Spleen (tissue), 11 donors: ENCODE results near the gene MAP2K5. TPM values are rescaled to one million over a fixed set of nuclear protein-coding genes. Genes with fewer than 3 reads are reported as not detected.

Experiments
- DNase-seq: peaks from one replicate; pipeline ENCODE4 v3.0.0-alpha.2; 2020
- H3K27ac ChIP-seq, 8 donors: fragments of 200-600 bp; sonication (generic) in 7 of 8; 1 replicate in 4 of 8; 2 replicates in 4 of 8; pipeline versions ENCODE4 v1.5.0 to v1.8.0; 2016 to 2021; ENCODE audit warnings: inconsistent platforms in 4 of 8, mild to moderate bottlenecking in 4 of 8, moderate library complexity in 1 of 8
- H3K27me3 ChIP-seq, 7 donors: fragments of 200-600 bp; sonication (generic) in 6 of 7; replicated peaks in 1 of 7; 1 replicate in 4 of 7; 2 replicates in 3 of 7; pipeline versions ENCODE4 v1.5.0 to v1.8.0; 2016 to 2021; ENCODE audit warnings: inconsistent platforms in 3 of 7, mild to moderate bottlenecking in 1 of 7
- H3K36me3 ChIP-seq, 6 donors: fragments of 200-600 bp; sonication (generic) in 5 of 6; 1 replicate in 4 of 6; 2 replicates in 2 of 6; pipeline versions ENCODE4 v1.5.0 to v1.8.0; 2016 to 2021; ENCODE audit warnings: inconsistent platforms in 2 of 6
- H3K4me1 ChIP-seq, 6 donors: fragments of 200-600 bp; sonication (generic) in 5 of 6; 1 replicate in 3 of 6; 2 replicates in 3 of 6; pipeline versions ENCODE4 v1.5.0 to v1.8.0; 2016 to 2021; ENCODE audit warnings: inconsistent platforms in 3 of 6
- H3K4me3 ChIP-seq, 8 donors: fragments of 200-600 bp; sonication (generic) in 7 of 8; 1 replicate in 4 of 8; 2 replicates in 4 of 8; pipeline versions ENCODE4 v1.5.0 to v1.8.0; 2016 to 2021; ENCODE audit warnings: inconsistent platforms in 4 of 8, mild to moderate bottlenecking in 4 of 8, moderate library complexity in 2 of 8
- H3K9me3 ChIP-seq, 8 donors: fragments of 200-600 bp; sonication (generic) in 7 of 8; 1 replicate in 4 of 8; 2 replicates in 4 of 8; pipeline versions ENCODE4 v1.5.0 to v1.8.0; 2016 to 2021; ENCODE audit warnings: inconsistent platforms in 4 of 8
- CTCF ChIP-seq, 11 experiments: fragments of 200-600 bp in 7 of 11; fragments of 450-650 bp in 4 of 11; sonication (generic) in 4 of 11; IDR thresholded peaks in 8 of 11; conservative IDR thresholded peaks in 3 of 11; 1 replicate in 7 of 11; 2 replicates in 4 of 11; pipeline versions ENCODE4 v1.4.0 to v1.8.0; 2016 to 2021; ENCODE audit warnings: antibody characterized with exemption in 11 of 11, inconsistent platforms in 4 of 11, mild to moderate bottlenecking in 1 of 11
- POLR2A ChIP-seq, 3 donors: fragments of 450-650 bp; IDR thresholded peaks; one replicate each; pipeline ENCODE4 v1.5.1; 2017; ENCODE audit warnings: antibody characterized with exemption in 3 of 3, mild to moderate bottlenecking in 1 of 3
- POLR2AphosphoS5 ChIP-seq, 3 donors: sonication (generic); formaldehyde crosslinking; IDR thresholded peaks; one replicate each; pipeline ENCODE4 v1.5.1; 2017; ENCODE audit warnings: antibody characterized with exemption in 3 of 3
- WGBS, 5 donors: extraction: QIAGEN DNeasy Blood & Tissue Kit in 3 of 5; methylation state at CpG; one replicate each; pipeline versions ENCODE4 v1.1.5 to v1.1.7; 2013 to 2018; 5-methylcytosine and 5-hydroxymethylcytosine counted together
- intact Hi-C: fragments of 100-400 bp; cut with DNase I; formaldehyde crosslinking; loops from one replicate; pipeline ENCODE4 v1.15.0; 2023; ENCODE audit warnings: low total_unique reads
- polyA plus RNA-seq, 3 donors: library from polyadenylated mRNA; stranded (reverse); fragments of 200-250 nt; gene quantifications; one replicate each; pipeline ENCODE4 v1.2.1, GENCODE V29; 2013
- small RNA-seq, 4 donors: library from RNA; depleted of rRNA; stranded (forward); fragments of <200 nt; gene quantifications; one replicate each; pipeline ENCODE3, GENCODE V24; 2016
- total RNA-seq, 7 donors: library from RNA; depleted of rRNA in 3 of 7; stranded (reverse); fragments of >200 nt in 3 of 7; fragmentation: NEBNext Ultra II Directional in 4 of 7; extraction: Animal tissue kit (Norgen Biotek cat#: 25700) in 4 of 7; gene quantifications; one replicate each; pipeline versions ENCODE4 v1.1.0 to v1.2.1, GENCODE V29; 2016 to 2021
- donor health status: healthy with polysubstance abuse.
- donor health status: DM: no; HTN: no; CAD: no; lungs with moderate emphysema.
- donor health status: DM: no; HTN: no; CAD: no.
- donor health status: Bipolar disorder and iron deficiency.
- donor health status: healthy.
- donor health status: DM: no; HTN: no; CAD: no.
- donor health status: DM: yes; HTN: yes; CAD: no.

Gene MAP2K5
- total and polyA plus RNA-seq, 10 donors = 8.4 to 30.4 (median 14.6) TPM

- H3K27me3 ChIP-seq = no peaks in the 10 kb centered on the region
- intact Hi-C loops = no loop called here
- H3K4me3 ChIP-seq = no peak overlapping the region
- peaks cover 0 to 14% (median 3%) of the 10 kb centered on the region in 6 donors for H3K4me1 ChIP-seq
- no peaks in the 10 kb centered on the region for H3K36me3 ChIP-seq
- TF ChIP-seq CTCF (IDR thresholded peaks at IDR 0.05 in 8 of 11, conservative IDR thresholded peaks at IDR 0.05 in 3 of 11) (no peak), POLR2AphosphoS5 (IDR thresholded peaks at IDR 0.05) (no peak), POLR2A (IDR thresholded peaks at IDR 0.05) (no peak)
- no peak for DNase-seq
- 74 to 91% (median 77%) methylated on average over 3 of the region's 3 CpGs for WGBS, 5 donors
- H3K9me3 ChIP-seq = peaks cover 0 to 11% (median 0%) of the 10 kb centered on the region in 8 donors
- H3K27ac ChIP-seq = no peak overlapping the region
Observed at GRCh38 chr15:67853454-67853853, 311.0 kb downstream of the MAP2K5 start.

- Histone ChIP-seq H3K4me3 (no peak overlapping the region), H3K27me3 (no peaks in the 10 kb centered on the region), H3K36me3 (no peaks in the 10 kb centered on the region), H3K4me1 (peaks cover 0 to 14% (median 3%) of the 10 kb centered on the region in 6 donors), H3K27ac (no peak overlapping the region), H3K9me3 (peaks cover 0 to 9% (median 0%) of the 10 kb centered on the region in 8 donors)
- TF ChIP-seq POLR2A (IDR thresholded peaks at IDR 0.05) (no peak), CTCF (IDR thresholded peaks at IDR 0.05 in 8 of 11, conservative IDR thresholded peaks at IDR 0.05 in 3 of 11) (no peak), POLR2AphosphoS5 (IDR thresholded peaks at IDR 0.05) (no peak)
- 71 to 100% (median 90%) methylated on average over 1 of the region's 1 CpG for WGBS, 5 donors
- DNase-seq = no peak
- intact Hi-C loops = no loop called here
Observed at GRCh38 chr15:67854358-67854757, 311.9 kb downstream of the MAP2K5 start.

- TF ChIP-seq POLR2A (IDR thresholded peaks at IDR 0.05) = no peak
- no peak for TF ChIP-seq POLR2AphosphoS5 (IDR thresholded peaks at IDR 0.05)
- TF ChIP-seq CTCF (IDR thresholded peaks at IDR 0.05 in 8 of 11, conservative IDR thresholded peaks at IDR 0.05 in 3 of 11) = no peak
- H3K4me1 ChIP-seq = peaks cover 0 to 5% (median under 1%) of the 10 kb centered on the region in 6 donors
- intact Hi-C loops = no loop called here
- H3K36me3 ChIP-seq = no peaks in the 10 kb centered on the region
- no peak overlapping the region for H3K27ac ChIP-seq
- H3K4me3 ChIP-seq = no peak overlapping the region
- 47 to 65% (median 57%) methylated on average over 3 of the region's 3 CpGs for WGBS, 5 donors
- no peaks in the 10 kb centered on the region for H3K27me3 ChIP-seq
- peaks cover 0 to 5% (median 0%) of the 10 kb centered on the region in 8 donors for H3K9me3 ChIP-seq
- no peak for DNase-seq
Observed at GRCh38 chr15:67855842-67856241, 313.3 kb downstream of the MAP2K5 start.

Small RNAs within 50 kb of the gene (small RNA-seq; reads per million reads assigned to genes)
- 0 to 0.98 (median 0) reads per million in 4 donors for gene RNU6-1

Other genes with a start within 250 kb of the MAP2K5 start
- gene C15orf61, start 21.6 kb upstream of the MAP2K5 start, total RNA-seq = 1 to 10 TPM; 2.8 to 10.0 (median 4.6) TPM
- gene C15orf61, start 21.6 kb upstream of the MAP2K5 start, polyA plus RNA-seq = 1 to 10 TPM in 2 of 3 donors, under 1 TPM in 1; 0.87 to 1.5 (median 1.5) TPM